ENCODE results near the gene ANKFY1.
A peak's percentile ranks its signal among the peaks of the same experiment; 100 is the strongest.
"Not testable (repeated sequence)": the region's sequence is repeated elsewhere in the genome, so short reads cannot be mapped to it uniquely, and the experiment has no call there.

The ANKFY1 gene

DNA sequence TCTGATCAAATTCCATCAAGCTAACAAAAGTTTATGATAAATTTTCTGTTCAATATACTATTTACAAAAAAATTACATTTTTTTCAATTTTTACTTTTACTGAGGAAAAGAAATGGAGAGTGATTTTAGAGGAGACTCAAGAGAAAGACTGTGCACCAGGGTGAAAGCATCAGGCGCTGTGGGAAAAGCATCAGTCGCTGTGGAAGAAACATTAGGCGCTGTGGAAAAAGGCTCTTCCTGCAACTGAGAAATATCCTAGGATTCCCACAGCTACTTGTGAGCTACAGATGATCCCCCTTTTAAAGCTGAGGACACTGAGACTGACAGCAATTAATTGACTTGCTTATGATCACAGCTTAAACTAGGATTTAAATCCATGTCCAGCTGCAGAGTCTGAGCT lies 4.9 kb downstream of the ANKFY1 start:
- no peak overlapping the region for H3K27ac ChIP-seq
- TF ChIP-seq, protein P1, sequence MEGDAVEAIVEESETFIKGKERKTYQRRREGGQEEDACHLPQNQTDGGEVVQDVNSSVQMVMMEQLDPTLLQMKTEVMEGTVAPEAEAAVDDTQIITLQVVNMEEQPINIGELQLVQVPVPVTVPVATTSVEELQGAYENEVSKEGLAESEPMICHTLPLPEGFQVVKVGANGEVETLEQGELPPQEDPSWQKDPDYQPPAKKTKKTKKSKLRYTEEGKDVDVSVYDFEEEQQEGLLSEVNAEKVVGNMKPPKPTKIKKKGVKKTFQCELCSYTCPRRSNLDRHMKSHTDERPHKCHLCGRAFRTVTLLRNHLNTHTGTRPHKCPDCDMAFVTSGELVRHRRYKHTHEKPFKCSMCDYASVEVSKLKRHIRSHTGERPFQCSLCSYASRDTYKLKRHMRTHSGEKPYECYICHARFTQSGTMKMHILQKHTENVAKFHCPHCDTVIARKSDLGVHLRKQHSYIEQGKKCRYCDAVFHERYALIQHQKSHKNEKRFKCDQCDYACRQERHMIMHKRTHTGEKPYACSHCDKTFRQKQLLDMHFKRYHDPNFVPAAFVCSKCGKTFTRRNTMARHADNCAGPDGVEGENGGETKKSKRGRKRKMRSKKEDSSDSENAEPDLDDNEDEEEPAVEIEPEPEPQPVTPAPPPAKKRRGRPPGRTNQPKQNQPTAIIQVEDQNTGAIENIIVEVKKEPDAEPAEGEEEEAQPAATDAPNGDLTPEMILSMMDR (conservative IDR thresholded peaks at IDR 0.05) = no peak

DNA sequence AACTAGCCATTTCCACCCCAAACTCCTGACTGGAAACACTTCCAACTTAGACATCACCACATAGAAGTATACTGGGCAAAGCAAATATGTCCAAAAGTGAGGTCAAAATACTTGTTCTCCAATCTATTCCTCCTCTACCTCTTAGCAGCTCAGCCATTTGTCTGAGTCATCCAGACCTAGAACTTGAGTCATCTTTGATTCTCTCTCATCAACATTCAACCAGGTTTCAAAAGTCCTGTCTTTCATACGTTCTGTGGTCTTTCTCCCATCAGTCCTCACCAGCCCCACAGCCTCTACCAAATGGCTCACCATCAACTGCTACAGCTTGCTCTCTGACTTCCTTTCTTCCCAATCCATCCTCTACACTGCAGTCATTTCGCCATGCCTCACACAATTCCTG lies 6.8 kb downstream of the ANKFY1 start:
- H3K27ac ChIP-seq = no peak overlapping the region
- TF ChIP-seq, protein P1 (conservative IDR thresholded peaks at IDR 0.05) = no peak

- not testable (repeated sequence) for H3K27ac ChIP-seq
These were observed 8.5 kb downstream of the ANKFY1 start for GRCh38 chr17:4255271-4255670.

DNA sequence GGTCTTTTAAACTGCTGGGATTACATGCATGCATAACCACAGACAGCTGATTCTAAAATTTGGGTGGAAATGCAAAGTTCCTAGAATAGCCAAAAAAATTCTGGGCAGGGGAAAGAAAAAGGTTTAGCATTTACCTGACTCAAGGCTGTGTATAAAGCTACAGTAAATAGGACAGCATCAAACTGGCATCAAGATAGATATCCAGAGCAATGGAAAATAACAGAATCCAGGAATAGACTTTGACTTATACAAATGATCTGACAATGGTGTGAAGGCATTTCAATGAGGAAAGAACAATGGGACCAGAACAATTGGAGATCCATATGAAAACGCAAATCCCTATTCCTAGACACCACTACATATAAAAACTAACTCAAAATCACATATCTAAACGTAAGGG lies 12.9 kb downstream of the ANKFY1 start:
- H3K27ac ChIP-seq = no peak overlapping the region
- TF ChIP-seq, protein P1 (conservative IDR thresholded peaks at IDR 0.05) = no peak

GRCh38 chr17:4249452-4250029 lies 14.2 kb downstream of the ANKFY1 start:
- TF ChIP-seq, protein P1 (conservative IDR thresholded peaks at IDR 0.05) = peak; percentile 85

GRCh38 chr17:4248504-4249277 lies 15.1 kb downstream of the ANKFY1 start:
- H3K27ac ChIP-seq = no peak overlapping the region
- TF ChIP-seq, protein P1 (conservative IDR thresholded peaks at IDR 0.05) = no peak

More at GRCh38 chr17:4249452-4250029, 14.2 kb downstream of the ANKFY1 start:
- no peak overlapping the region for H3K27ac ChIP-seq

GRCh38 chr17:4247971-4248388 lies 15.8 kb downstream of the ANKFY1 start:
- H3K27ac ChIP-seq = no peak overlapping the region
- TF ChIP-seq, protein P1 (conservative IDR thresholded peaks at IDR 0.05) = no peak

All from VCaP (cell line).